UCSD-AML1 (cell line): ENCODE results near the gene TCL1A.
"Not testable (repeated sequence)": the region's sequence is repeated elsewhere in the genome, so short reads cannot be mapped to it uniquely, and the experiment has no call there.

ENCODE experiments used
- DNase-seq: peaks from one replicate; lab custom pipeline; 2025; ENCODE audit not compliant: unreplicated experiment; lab: John Stamatoyannopoulos, UW

Gene TCL1A, protein sequence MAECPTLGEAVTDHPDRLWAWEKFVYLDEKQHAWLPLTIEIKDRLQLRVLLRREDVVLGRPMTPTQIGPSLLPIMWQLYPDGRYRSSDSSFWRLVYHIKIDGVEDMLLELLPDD

GRCh38 chr14:95713596-95714371, at the start of gene TCL1A:
Gene TCL1A, minus strand, starts transcription at chr14:95714125. Its CDS starts 59 bp downstream, at chr14:95714066.
- no peak for DNase-seq

DNA sequence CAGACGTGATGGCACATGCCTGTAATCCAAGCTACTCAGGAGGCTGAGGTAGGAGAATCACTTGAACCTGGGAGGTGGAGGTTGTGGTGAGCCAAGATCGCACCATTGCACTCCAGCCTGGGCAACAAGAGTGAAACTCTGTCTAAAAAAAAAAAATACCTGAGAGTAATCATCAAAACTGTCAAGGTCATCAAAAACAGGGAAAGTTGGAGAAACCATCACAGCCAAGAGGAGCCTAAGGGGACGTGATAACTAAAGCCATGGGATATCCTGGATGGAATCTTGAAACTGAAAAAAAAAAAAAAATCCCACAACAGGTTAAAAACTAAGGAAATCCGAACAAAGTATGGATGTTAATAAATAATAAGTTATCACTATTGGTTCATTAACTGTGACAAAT, 49.1 kb upstream of the TCL1A start:
- DNase-seq = not testable (repeated sequence)

DNA sequence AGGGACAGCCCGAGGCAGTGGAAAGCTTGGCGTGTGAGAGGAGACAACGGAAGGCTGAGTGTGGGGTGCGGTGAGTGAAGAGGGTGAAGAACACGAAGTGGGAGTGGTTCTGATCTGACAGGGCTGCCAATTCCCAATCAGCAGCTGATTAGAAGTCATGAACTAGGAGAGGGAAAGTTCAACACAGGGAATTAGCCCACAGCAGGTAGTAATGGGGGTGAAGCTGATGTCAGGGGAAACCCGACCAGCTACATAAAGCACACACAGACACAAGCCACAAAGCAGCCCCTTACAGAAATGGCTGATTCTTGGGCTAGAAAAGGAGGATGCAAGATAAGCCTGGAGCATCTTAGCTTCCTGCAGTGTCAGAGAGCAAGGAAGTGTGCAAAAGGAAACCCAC, 47.5 kb upstream of the TCL1A start:
- no peak for DNase-seq

DNA sequence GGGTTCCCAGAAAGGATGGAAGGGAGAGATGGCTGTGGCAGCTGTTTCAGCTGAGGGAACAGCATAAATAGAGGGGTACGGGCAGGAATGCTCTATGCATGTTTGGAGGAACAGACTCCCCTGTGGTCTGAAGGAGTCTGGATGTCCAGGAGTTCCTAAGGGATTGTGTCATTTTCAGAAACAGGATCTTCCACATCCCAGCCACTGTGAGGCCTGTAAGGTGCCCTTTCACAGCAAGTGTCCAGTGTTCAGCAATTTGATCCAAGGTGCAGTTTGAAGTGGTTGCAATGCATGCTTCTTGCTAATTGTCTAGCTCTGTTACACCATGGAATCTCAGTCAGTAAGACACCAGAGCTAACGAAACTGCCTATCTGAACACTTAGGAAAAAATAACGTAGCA, 46.7 kb upstream of the TCL1A start:
- no peak for DNase-seq

DNA sequence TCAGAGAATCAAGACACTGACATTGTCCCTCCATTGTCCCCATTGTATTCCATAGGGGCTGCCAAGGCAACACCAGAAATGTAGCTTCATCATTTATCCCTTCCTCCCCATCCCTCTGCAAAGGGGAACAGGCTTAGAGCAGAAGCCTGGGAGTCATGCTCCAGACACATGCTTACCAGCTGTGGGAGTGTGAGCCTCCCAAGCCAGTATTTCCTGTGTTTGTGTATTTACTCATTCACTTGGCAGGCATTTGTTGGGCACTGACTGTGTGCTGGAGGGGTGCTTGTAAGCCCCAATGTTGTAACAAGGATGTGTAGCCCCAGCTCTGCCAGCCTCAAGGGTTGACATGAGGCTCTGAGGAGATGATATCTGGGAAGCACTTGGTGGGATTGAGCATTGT, 46.0 kb upstream of the TCL1A start:
- no peak for DNase-seq

DNA sequence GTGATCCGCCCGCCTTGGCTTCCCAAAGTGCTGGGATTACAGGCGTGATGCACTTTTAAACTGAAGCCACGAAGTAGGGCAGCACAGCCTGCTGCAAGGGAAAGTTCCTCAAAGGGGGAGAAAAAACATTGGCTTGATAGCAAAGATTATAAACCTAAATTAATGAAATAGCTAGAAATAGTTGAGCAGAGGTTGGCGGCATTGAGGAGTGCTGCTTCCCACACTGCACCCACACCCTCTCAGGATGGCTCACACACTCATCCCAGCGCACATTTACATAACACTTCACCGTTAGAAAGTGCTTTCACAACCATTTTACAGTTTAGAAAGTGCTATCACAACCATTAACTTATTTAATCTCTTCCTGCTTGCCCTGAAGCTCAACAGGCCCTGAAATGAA, 44.4 kb upstream of the TCL1A start:
- no peak for DNase-seq

DNA sequence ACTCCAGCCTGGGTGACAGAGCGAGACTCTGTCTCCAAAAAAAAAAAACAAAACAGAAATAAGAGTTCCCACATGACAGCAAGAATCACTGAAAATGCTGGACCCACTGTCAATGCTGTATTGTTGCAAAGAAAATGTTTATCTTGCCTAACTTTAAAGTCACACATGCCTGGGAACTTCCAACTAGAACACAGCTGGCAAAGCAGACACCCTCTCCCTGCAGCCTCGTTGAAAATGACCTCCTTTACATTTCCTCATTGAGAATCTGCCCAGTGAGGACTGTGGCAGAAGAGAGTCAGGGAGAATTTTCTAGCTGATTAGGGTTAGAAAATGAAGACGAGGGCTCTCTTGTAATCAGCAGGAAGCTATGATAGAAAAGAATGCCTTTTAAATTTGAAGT, 42.8 kb upstream of the TCL1A start:
- no peak for DNase-seq

DNA sequence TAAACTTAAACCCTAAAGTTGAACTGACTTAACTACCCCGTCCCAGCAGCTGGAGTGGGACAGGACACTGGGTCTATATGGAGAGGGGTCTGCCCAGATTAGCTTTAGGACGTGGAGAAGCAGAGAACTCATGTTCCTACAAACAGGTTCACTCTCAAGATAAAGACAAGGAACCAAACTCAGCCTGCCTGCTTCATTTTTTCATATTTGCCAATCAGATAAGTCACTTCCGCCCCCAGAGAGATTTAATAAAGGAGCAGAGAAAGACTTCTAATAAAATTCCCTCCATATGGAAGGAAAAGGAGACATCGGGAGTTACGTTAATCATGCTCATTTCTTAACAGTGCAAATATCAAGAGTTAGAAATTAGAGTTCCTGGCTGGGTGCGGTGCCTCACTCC, 42.2 kb upstream of the TCL1A start:
- no peak for DNase-seq

DNA sequence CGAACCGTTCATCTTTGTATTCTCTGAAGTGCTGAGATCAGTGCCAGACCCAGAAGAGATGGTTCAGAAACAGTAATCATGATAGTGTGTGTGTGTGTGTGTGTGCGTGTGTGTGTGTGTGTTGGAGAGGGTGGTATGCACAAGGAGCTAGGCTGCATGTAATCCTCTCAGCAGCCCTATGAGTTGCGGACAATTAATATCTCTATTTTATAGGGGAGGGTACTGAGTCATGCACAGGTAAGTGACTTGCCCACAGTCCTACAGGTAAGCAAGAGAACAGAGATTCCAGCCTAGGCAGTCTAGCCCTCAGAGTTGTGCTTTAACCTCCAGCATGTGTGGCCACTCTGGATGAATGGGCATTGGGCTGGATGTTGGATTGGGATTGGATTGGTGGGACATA, 27.9 kb upstream of the TCL1A start:
- DNase-seq = no peak

DNA sequence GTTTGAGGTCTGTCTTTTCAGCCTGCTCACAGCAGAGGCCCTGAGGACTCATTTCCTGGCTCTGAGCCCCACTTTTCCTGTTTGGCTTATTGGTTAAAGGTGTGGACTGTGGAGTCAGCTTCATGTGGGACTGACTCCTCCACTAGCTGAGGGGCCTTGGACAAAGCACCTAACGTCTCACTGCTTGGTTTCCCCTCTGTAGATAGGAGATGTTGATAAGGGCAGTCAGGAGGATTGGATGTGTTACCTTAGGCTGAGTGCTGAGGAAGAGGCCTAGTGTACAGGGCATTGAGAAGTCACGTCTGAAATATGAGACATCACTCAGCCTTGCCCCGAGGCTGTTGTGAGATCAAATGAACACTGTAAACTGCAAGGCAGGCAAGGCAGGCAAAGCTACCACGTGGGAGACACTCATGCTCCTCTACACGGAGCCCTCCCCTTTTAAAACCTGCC, 27.1 kb upstream of the TCL1A start:
- DNase-seq = no peak

DNA sequence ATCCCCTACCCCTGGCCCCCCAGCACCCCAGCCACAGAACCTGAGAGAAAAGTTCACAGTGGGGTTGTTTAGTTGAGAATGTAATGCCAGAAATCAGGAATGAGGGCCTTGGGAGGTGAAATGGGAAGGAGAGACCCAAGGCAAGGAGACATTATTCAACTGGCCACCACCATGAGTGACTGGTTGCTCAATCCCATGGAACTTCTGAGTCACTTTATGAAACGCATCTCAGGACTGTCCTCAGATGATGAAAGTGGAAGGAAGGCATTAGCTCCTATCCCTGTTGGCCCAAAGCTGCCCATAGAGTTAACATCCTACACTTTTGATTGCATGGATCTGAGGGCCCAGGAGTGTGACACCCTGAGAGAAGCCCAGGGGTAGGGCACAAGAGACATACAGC, 25.4 kb upstream of the TCL1A start:
- no peak for DNase-seq

DNA sequence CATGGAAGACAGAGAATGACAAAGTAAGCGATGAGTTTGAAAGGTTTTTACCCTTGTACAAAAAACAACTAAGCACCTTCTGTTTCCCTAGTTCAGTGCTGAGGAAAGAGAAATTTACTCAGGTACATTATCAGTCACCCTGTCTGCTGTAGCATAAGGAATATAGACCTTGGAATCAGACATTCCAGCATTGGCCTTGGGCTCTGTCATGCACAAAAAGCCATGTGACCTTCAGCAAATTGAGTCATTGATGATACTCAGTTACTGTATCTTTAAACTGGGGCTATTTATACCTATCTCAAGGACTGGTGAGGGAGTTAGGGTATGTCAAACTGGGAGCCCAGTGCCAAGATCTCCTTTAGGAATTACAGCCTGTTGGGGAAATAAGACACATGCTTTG, 19.3 kb upstream of the TCL1A start:
- DNase-seq = no peak

DNA sequence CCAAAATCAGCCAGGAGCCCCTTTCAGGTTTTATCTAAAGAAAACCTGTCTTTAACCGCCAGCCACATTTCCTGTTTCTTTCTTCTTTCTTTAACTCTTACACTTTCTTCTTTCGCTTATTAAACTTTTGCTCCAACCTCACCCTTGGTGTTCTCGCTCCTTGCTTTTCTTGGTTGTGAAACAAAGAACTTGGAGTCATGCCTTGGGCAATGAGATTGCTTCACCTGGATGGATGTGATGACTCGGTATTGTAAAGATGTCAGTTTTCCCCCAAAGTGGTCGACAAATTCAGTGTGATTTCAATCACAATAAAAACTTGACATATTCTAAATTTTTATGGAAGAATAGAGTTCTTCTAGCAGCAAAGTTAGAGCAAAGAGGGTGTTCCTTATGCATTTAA, 16.2 kb upstream of the TCL1A start:
- DNase-seq = no peak

DNA sequence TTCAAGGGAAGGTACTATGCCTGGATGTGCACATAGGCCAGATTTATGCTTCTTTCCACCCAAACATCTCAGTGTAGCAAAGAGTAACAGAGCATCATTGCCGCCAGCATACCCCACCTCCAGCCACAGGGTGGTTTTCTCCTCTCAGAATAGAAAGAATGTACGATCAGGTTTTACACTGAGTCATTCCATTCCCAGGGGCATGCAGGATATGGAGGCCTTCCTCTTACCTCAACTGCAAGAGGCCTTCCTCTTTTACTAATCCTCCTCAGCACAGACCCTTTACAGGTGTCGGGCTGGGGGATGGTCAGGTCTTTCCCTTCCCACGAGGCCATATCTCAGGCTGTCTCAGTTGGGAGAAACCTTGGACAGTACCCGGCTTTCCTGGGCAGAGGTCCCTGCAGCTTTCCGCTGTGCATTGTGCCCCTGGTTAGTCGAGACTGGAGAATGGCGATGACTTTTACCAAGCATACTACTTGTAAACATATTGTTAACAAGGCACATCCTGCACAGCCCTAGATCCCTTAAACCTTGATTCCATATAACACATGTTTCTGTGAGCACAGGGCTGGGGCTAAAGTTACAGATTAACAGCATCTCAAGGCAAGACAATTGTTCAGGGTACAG, 15.6 kb upstream of the TCL1A start:
- not testable (repeated sequence) for DNase-seq

GRCh38 chr14:95727056-95727700, 13.3 kb upstream of the TCL1A start:
- no peak for DNase-seq

DNA sequence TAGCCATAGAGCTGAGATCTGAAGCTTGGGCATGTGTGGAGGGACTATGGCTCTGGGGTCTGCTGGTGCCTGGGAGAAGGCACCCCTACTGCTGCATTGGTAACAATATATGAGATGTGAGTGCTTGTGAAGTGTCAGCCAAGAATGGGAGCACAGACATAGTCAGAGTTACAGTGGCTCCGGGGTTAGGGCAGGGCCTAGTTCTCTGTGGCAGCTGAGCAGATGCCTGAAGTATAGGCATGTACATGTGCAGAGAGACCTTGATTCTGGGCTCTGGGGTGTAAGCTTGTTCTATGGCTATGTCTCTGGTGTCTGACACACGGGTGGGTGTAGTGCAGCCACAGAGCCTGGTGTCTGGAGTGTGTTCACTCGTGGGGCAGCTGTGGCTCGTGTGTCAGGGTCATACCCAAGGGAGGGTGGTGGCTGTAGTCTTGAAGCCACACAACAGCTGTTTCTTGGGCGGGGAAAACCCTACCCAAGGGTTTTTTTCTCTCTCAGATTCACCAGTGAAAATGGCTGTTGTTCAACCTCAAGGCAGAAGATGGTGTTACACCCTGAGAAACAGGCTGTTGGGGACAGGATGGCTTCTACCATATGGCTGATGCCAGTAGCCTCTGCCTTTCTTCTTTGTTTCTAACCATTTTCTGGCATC, 11.9 kb upstream of the TCL1A start:
- no peak for DNase-seq

- no peak for DNase-seq
These were observed 8.7 kb upstream of the TCL1A start for GRCh38 chr14:95722525-95723190.

DNA sequence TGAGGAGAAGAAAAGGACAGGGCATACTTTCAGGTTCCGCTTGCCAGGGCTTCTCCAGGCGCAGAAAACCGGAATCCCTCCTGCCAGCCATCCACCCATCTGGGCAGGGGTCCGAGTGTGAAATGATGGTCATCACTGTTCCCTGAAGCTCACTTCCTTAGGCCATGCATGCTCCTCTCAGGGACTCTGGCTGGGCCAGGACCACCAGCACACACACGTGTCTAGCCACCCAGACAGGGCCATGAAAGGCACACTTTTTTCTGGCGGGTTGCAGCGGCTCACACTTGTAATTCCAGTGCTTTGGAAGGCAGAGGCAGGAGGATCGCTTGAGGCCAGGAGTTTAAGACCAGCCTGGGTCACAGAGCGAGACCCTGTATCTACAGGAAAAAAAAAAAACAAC, 1.5 kb downstream of the TCL1A start:
- no peak for DNase-seq

- DNase-seq = no peak
These were observed 2.3 kb downstream of the TCL1A start for GRCh38 chr14:95711476-95712176.

DNA sequence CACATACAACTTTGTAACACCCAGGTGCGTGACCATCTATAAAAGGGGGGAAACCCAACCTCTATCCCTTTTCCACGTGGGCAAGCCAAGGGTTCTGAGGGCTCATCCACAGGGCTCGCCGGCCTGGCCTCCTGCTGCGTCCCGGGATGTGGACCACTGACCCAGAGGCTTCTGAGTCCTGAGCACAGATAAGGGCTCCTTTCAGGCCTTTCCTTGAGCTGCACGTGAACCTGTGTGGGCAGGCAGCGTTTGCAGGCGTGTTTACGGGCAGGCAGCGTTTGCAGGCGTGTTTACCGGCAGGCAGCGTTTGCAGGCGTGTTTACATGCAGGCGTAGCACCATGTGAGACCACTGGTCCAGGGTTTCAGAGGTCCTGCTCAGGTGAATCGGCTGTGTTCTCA, 3.8 kb downstream of the TCL1A start:
- no peak for DNase-seq
